Skeletal muscle tissue (tissue), 4 donors: Measurements from ENCODE around the gene CSTPP1. TPM values are rescaled to one million over a fixed set of nuclear protein-coding genes. Genes with fewer than 3 reads are reported as not detected.

ENCODE experiments used
- H3K27ac ChIP-seq: one replicate; pipeline ENCODE4 v1.7.0; 2013; ENCODE audit warnings: mild to moderate bottlenecking, low read depth, low read length, inconsistent platforms
- H3K27me3 ChIP-seq, 3 donors: one replicate each; pipeline ENCODE4 v1.7.0; 2013; ENCODE audit warnings: low read length in 3 of 3; ENCODE audit not compliant: control insufficient read depth in 3 of 3, insufficient read depth in 3 of 3
- H3K36me3 ChIP-seq, 3 donors: one replicate each; pipeline ENCODE4 v1.7.0; 2013; ENCODE audit warnings: low read length in 3 of 3; ENCODE audit not compliant: control insufficient read depth in 3 of 3, insufficient read depth in 3 of 3
- H3K4me1 ChIP-seq, 3 donors: one replicate each; pipeline ENCODE4 v1.7.0; 2013; ENCODE audit warnings: low read length in 3 of 3, mild to moderate bottlenecking in 3 of 3; ENCODE audit not compliant: control insufficient read depth in 3 of 3, insufficient read depth in 3 of 3
- H3K4me3 ChIP-seq, 3 donors: one replicate each; pipeline ENCODE4 v1.7.0; 2013; ENCODE audit warnings: low read length in 3 of 3
- H3K9ac ChIP-seq, 3 donors: one replicate each; pipeline ENCODE4 v1.7.0; 2013; ENCODE audit warnings: low read length in 3 of 3, mild to moderate bottlenecking in 3 of 3, moderate library complexity in 2 of 3, low read depth in 1 of 3
- H3K9me3 ChIP-seq, 3 donors: one replicate each; pipeline ENCODE4 v1.7.0; 2013; ENCODE audit warnings: low read length in 3 of 3; ENCODE audit not compliant: control insufficient read depth in 3 of 3
- total RNA-seq: library from RNA; depleted of rRNA; stranded (reverse); fragments of >200 nt; gene quantifications from one replicate; pipeline ENCODE4 v1.2.3, GENCODE V29; 2014
- donor health status: Osteomylitis.

The CSTPP1 gene
- total RNA-seq, 1 donor from 2014 or later, result 16.7 TPM

- no peak overlapping the region for H3K4me3 ChIP-seq
- H3K36me3 ChIP-seq, result no peaks in the 10 kb centered on the region
- H3K27ac ChIP-seq, result no peak overlapping the region
- H3K27me3 ChIP-seq, result no peaks in the 10 kb centered on the region
- H3K4me1 ChIP-seq, result peaks cover 15 to 30% (median 25%) of the 10 kb centered on the region in 3 donors
- no peaks in the 10 kb centered on the region for H3K9me3 ChIP-seq
- H3K9ac ChIP-seq, result no peak overlapping the region
These were observed 211.1 kb downstream of the CSTPP1 start for GRCh38 chr11:47147681-47148080.

GRCh38 chr11:47148270-47148669, 211.7 kb downstream of the CSTPP1 start:
- H3K9ac ChIP-seq, result no peak overlapping the region
- H3K9me3 ChIP-seq, result no peaks in the 10 kb centered on the region
- H3K36me3 ChIP-seq, result no peaks in the 10 kb centered on the region
- peak overlapping the region; percentile 28 for H3K27ac ChIP-seq
- peaks cover 21 to 30% (median 24%) of the 10 kb centered on the region in 3 donors for H3K4me1 ChIP-seq
- no peaks in the 10 kb centered on the region for H3K27me3 ChIP-seq
- no peak overlapping the region for H3K4me3 ChIP-seq

DNA sequence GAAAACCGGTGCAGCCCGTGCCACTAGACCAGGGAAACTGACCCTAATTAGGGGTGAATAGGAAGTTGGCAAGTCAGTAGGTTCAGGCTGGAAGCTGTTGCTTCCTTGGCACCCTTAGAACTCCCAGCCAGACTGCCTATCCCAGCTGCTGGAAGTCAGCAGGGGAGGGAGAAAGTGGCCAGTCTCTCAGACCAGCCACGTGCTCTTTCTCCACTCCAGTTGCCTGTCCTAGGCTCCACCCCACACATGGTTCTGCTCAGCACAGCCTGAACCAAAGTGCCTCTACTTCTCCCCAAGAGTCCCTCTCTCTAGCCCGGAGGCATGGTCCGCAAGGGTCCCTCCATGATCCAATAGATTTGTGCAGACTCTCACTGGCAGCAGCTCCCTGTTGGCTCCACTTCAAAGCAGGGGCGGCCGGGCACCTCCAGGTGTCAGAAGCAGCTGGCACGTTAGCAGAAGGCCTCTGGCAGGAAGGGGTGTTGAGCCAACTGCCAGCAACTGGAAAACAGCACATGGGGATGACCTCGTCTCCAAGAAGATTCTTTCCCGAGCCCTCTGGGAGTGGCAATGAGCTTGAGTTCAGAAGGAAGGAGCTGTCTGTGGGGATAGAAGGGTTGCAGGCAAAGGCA, 212.5 kb downstream of the CSTPP1 start:
- Histone ChIP-seq H3K4me1 (peaks cover 25 to 35% (median 30%) of the 10 kb centered on the region in 3 donors), H3K36me3 (no peaks in the 10 kb centered on the region), H3K9ac (peak overlapping the region in 1 of 3 donors; percentile 47), H3K27ac (peak overlapping the region; percentile 28), H3K4me3 (peak overlapping the region in 1 of 3 donors; percentile 13), H3K27me3 (no peaks in the 10 kb centered on the region), H3K9me3 (no peaks in the 10 kb centered on the region)

GRCh38 chr11:47149782-47150181, 213.2 kb downstream of the CSTPP1 start:
- Histone ChIP-seq H3K9ac (no peak overlapping the region), H3K9me3 (no peaks in the 10 kb centered on the region), H3K4me1 (peaks cover 25 to 35% (median 30%) of the 10 kb centered on the region in 3 donors), H3K36me3 (no peaks in the 10 kb centered on the region), H3K27me3 (no peaks in the 10 kb centered on the region), H3K4me3 (no peak overlapping the region), H3K27ac (no peak overlapping the region)

DNA sequence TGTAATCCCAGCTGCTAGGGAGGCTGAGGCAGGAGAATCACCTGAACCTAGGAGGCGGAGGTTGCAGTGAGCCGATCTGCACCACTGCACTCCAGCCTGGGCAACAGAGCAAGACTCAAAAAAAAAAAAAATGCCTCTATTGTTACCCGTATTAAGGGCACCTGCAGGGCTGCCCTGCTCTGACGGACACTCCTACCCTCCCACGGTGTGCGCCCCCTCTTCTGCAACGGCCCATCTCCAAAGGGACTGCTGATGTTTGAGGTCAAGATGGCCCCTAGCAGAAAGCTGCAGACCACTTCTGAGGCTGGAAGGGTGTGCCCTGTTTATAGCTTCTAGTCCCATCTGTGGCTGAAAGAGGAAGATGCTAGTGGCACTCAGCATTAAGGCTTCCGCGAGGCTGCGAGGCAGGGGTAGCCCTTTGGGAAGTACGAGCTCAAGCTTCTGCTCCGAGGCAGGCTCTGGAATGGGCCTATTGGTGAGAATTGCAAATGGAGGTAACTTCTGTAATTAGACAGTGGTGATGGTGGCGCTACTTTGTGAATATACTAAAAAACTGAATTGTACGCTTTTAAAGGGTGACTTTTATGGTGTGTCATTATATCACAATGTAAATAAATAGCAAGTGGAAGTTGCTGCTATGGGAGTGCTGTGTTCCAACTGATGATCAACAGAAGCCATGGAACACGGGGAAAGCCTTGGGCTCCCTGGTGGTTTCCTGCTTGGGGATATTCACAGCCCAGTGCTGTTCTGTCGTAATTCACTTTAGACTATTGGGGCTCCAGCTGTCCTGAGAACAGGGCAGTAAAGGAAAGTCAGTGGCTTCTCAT, 215.8 kb downstream of the CSTPP1 start:
- H3K36me3 ChIP-seq, result peaks cover 2 to 8% (median 7%) of the 10 kb centered on the region in 3 donors
- no peak overlapping the region for H3K9ac ChIP-seq
- H3K4me1 ChIP-seq, result peaks cover 25 to 40% (median 30%) of the 10 kb centered on the region in 3 donors
- no peaks in the 10 kb centered on the region for H3K9me3 ChIP-seq
- no peaks in the 10 kb centered on the region for H3K27me3 ChIP-seq
- no peak overlapping the region for H3K4me3 ChIP-seq
- H3K27ac ChIP-seq, result no peak overlapping the region

DNA sequence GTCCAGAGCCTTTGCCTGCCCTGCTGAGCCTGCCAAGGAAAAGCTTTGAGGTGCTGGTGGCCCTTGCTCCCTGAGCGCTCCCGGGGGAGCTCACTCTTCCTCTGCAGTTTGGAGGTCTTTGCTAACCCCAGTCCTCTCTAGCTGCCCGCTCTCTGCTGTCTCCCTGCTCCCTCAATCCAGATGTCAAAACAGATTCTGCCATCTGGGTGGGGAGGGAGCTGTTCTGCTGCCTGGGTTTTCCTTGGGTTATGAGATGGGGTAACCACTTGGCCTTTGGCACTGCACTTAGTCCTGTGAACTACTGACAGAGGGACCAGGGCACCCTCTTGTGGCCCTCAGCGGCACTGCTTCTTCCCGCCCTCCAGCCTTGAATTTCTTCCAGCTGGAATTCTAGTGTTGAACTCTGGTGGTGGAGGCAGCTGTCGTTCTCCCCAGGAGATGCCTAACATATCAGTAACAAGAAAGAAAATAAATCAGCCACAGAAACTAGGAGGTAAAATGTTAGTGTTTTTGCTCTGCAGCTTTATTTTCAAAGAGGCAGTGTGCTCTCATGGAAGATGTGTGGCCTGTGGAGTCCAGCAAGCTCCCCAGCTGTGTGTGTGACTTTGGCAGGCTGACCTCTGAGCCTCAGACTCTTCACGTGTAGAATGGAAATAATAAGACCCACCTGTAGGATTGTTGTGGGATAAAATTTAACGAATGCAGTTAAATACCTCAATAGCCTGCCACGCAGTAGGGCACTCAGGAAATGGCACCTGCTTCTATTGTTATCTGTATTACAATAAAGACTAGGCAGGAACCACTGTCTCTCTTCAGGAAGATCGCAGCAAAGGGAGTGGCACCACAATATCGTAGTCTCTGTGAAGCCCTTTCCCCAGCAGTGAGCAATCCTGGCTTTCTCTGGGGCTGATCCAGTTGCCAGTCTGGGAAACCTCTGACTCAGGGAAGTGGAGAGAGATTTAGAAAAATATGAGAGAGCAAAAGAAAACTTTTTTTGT, 216.7 kb downstream of the CSTPP1 start:
- Histone ChIP-seq H3K4me1 (peaks cover 24 to 40% (median 28%) of the 10 kb centered on the region in 3 donors), H3K9ac (peak overlapping the region in 2 of 3 donors; percentile 47 to 54), H3K27ac (peak overlapping the region; percentile 55), H3K27me3 (no peaks in the 10 kb centered on the region), H3K9me3 (no peaks in the 10 kb centered on the region), H3K36me3 (peaks cover 2 to 8% (median 7%) of the 10 kb centered on the region in 3 donors), H3K4me3 (peak overlapping the region in 1 of 3 donors; percentile 15)

- Histone ChIP-seq H3K27me3 (no peaks in the 10 kb centered on the region), H3K9ac (no peak overlapping the region), H3K4me3 (no peak overlapping the region), H3K4me1 (peaks cover 11 to 24% (median 12%) of the 10 kb centered on the region in 3 donors), H3K9me3 (no peaks in the 10 kb centered on the region), H3K27ac (no peak overlapping the region), H3K36me3 (peaks cover 2 to 8% (median 7%) of the 10 kb centered on the region in 3 donors)
These were observed 218.3 kb downstream of the CSTPP1 start for GRCh38 chr11:47154616-47155570.

GRCh38 chr11:47155879-47156278, 219.3 kb downstream of the CSTPP1 start:
- H3K27ac ChIP-seq, result no peak overlapping the region
- no peaks in the 10 kb centered on the region for H3K9me3 ChIP-seq
- H3K4me1 ChIP-seq, result peaks cover 11 to 20% (median 12%) of the 10 kb centered on the region in 3 donors
- H3K9ac ChIP-seq, result no peak overlapping the region
- H3K27me3 ChIP-seq, result no peaks in the 10 kb centered on the region
- no peak overlapping the region for H3K4me3 ChIP-seq
- H3K36me3 ChIP-seq, result peaks cover 2 to 8% (median 7%) of the 10 kb centered on the region in 3 donors

DNA sequence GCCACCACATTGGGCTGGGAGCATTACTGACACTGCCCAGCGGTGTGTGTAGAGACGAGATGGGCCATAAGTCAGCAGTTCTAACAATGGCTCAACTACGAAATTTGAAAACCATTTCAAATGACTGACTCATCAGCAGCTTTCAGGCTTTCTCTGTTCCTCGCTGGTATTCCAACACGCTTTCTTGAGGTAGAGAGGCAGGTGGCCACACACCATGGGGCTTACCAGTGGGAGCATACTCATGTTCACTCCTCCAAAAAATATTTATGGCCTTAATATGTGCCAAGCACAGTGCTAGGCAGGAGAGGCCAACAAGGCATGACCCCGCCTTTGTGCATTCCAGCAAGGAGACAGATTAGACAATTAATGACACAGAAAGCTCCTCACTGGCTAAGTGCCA, 219.8 kb downstream of the CSTPP1 start:
- no peak overlapping the region for H3K9ac ChIP-seq
- no peaks in the 10 kb centered on the region for H3K27me3 ChIP-seq
- no peak overlapping the region for H3K4me3 ChIP-seq
- H3K27ac ChIP-seq, result no peak overlapping the region
- no peaks in the 10 kb centered on the region for H3K9me3 ChIP-seq
- peaks cover 2 to 8% (median 7%) of the 10 kb centered on the region in 3 donors for H3K36me3 ChIP-seq
- H3K4me1 ChIP-seq, result peaks cover 12 to 23% (median 12%) of the 10 kb centered on the region in 3 donors
